WI38 (cell line): ENCODE measurements around the gene RASGRP2.

Experiments used
- H3K4me3 ChIP-seq: 2 replicates; pipeline ENCODE4 v1.5.1; 2011; ENCODE audit warnings: low read depth, mild to moderate bottlenecking, control low read depth, low read length
- CTCF ChIP-seq: IDR thresholded peaks from 2 replicates; pipeline ENCODE4 v1.5.1; 2012; ENCODE audit warnings: low read depth, mild to moderate bottlenecking, control low read depth, low read length

Gene RASGRP2

GRCh38 chr11:64719406-64719805 is 24.5 kb downstream of the RASGRP2 start:
- no peak overlapping the region for H3K4me3 ChIP-seq
- TF ChIP-seq CTCF, result no peak

GRCh38 chr11:64718780-64719124 is 25.2 kb downstream of the RASGRP2 start:
- H3K4me3 ChIP-seq, result no peak overlapping the region
- TF ChIP-seq CTCF, result no peak

GRCh38 chr11:64718084-64718779 is 25.7 kb downstream of the RASGRP2 start:
- no peak overlapping the region for H3K4me3 ChIP-seq
- TF ChIP-seq CTCF, result no peak

GRCh38 chr11:64717268-64717578 is 26.7 kb downstream of the RASGRP2 start:
- no peak overlapping the region for H3K4me3 ChIP-seq
- TF ChIP-seq CTCF, result no peak

GRCh38 chr11:64716473-64717267 is 27.3 kb downstream of the RASGRP2 start:
- no peak for TF ChIP-seq CTCF
- H3K4me3 ChIP-seq, result no peak overlapping the region

GRCh38 chr11:64715756-64716472 is 28.0 kb downstream of the RASGRP2 start:
- H3K4me3 ChIP-seq, result no peak overlapping the region
- no peak for TF ChIP-seq CTCF

- no peak overlapping the region for H3K4me3 ChIP-seq
- no peak for TF ChIP-seq CTCF
Observed at GRCh38 chr11:64715110-64715509, 28.8 kb downstream of the RASGRP2 start.
